Chondrocyte (in vitro differentiated cells): ENCODE results near the gene SAFB. TPM values are rescaled to one million over a fixed set of nuclear protein-coding genes. Genes with fewer than 3 reads are reported as not detected.

ENCODE experiments used
- DNase-seq: peaks from one replicate; pipeline ENCODE4 v3.0.0; 2021; ENCODE audit warnings: mixed read lengths, low spot score
- H3K27ac Mint-ChIP-seq: one replicate; pipeline ENCODE4 v1.8.0; 2021; ENCODE audit warnings: mild to moderate bottlenecking, moderate library complexity, mixed read lengths; ENCODE audit not compliant: unreplicated experiment
- H3K27me3 Mint-ChIP-seq: 2 replicates; pipeline ENCODE4 v1.8.0; 2021; ENCODE audit warnings: low read depth, mixed read lengths
- H3K36me3 Mint-ChIP-seq: 2 replicates; pipeline ENCODE4 v1.8.0; 2021; ENCODE audit warnings: low read depth, mixed read lengths
- H3K4me1 Mint-ChIP-seq: 2 replicates; pipeline ENCODE4 v1.8.0; 2021; ENCODE audit warnings: low read depth, mild to moderate bottlenecking, mixed read lengths
- H3K4me3 Mint-ChIP-seq: one replicate; pipeline ENCODE4 v1.8.0; 2021; ENCODE audit warnings: mild to moderate bottlenecking, moderate library complexity, mixed read lengths; ENCODE audit not compliant: unreplicated experiment
- H3K9me3 Mint-ChIP-seq: 2 replicates; pipeline ENCODE4 v1.8.0; 2021; ENCODE audit warnings: low read depth, mixed read lengths
- total RNA-seq: library from RNA; stranded (reverse); gene quantifications from 3 replicates; pipeline ENCODE4 v1.2.1, GENCODE V29; 2021
- TF ChIP-seq, protein P1 (sequence below): fragments of 200-600 bp; sonication (generic); IDR thresholded peaks from 2 replicates; pipeline ENCODE4 v1.5.0; 2021; ENCODE audit warnings: antibody characterized with exemption, mild to moderate bottlenecking, moderate library complexity

Gene SAFB
- total RNA-seq, 1 donor from 2014 or later = 58.3 TPM

- H3K9me3 Mint-ChIP-seq = no peaks in the 10 kb centered on the region
- H3K27ac Mint-ChIP-seq = no peak overlapping the region
- TF ChIP-seq, protein P1, sequence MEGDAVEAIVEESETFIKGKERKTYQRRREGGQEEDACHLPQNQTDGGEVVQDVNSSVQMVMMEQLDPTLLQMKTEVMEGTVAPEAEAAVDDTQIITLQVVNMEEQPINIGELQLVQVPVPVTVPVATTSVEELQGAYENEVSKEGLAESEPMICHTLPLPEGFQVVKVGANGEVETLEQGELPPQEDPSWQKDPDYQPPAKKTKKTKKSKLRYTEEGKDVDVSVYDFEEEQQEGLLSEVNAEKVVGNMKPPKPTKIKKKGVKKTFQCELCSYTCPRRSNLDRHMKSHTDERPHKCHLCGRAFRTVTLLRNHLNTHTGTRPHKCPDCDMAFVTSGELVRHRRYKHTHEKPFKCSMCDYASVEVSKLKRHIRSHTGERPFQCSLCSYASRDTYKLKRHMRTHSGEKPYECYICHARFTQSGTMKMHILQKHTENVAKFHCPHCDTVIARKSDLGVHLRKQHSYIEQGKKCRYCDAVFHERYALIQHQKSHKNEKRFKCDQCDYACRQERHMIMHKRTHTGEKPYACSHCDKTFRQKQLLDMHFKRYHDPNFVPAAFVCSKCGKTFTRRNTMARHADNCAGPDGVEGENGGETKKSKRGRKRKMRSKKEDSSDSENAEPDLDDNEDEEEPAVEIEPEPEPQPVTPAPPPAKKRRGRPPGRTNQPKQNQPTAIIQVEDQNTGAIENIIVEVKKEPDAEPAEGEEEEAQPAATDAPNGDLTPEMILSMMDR = no peak
- no peaks in the 10 kb centered on the region for H3K27me3 Mint-ChIP-seq
- H3K36me3 Mint-ChIP-seq = peaks cover 34% of the 10 kb centered on the region
- no peak overlapping the region for H3K4me3 Mint-ChIP-seq
- DNase-seq = peak; percentile 50
- H3K4me1 Mint-ChIP-seq = peaks cover 9% of the 10 kb centered on the region
Observed at GRCh38 chr19:5588441-5588840, 34.4 kb upstream of the SAFB start.

GRCh38 chr19:5588906-5589676, 33.8 kb upstream of the SAFB start:
- no peak overlapping the region for H3K4me3 Mint-ChIP-seq
- peak; percentile 62 for DNase-seq
- H3K36me3 Mint-ChIP-seq = peaks cover 38% of the 10 kb centered on the region
- TF ChIP-seq, protein P1 = no peak
- H3K4me1 Mint-ChIP-seq = peaks cover 9% of the 10 kb centered on the region
- H3K9me3 Mint-ChIP-seq = no peaks in the 10 kb centered on the region
- H3K27me3 Mint-ChIP-seq = no peaks in the 10 kb centered on the region
- H3K27ac Mint-ChIP-seq = no peak overlapping the region

- TF ChIP-seq, protein P1 = no peak
- Mint-ChIP-seq H3K27ac (no peak overlapping the region), H3K36me3 (peaks cover 41% of the 10 kb centered on the region), H3K4me1 (peaks cover 9% of the 10 kb centered on the region), H3K4me3 (no peak overlapping the region), H3K9me3 (no peaks in the 10 kb centered on the region), H3K27me3 (no peaks in the 10 kb centered on the region)
- peak; percentile 87 for DNase-seq
Observed at GRCh38 chr19:5590151-5590864, 32.6 kb upstream of the SAFB start.

DNA sequence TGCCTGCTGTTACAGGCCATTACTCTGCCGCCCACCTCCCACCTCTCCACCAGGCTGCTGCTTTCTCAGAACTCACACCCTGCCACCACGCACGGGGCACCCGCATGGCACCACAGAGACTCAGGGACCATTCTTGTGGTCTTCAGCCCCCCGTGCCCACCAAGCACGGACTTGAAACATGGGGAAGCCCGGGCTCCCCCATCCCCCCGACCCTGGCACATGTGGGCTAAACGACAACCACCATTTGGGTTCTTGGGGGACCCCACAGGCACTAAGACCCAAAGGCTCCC, 32.1 kb upstream of the SAFB start:
- Mint-ChIP-seq H3K27me3 (no peaks in the 10 kb centered on the region), H3K4me1 (peaks cover 5% of the 10 kb centered on the region), H3K36me3 (peaks cover 45% of the 10 kb centered on the region), H3K9me3 (no peaks in the 10 kb centered on the region), H3K27ac (no peak overlapping the region), H3K4me3 (no peak overlapping the region)
- DNase-seq = no peak
- TF ChIP-seq, protein P1 = no peak

DNA sequence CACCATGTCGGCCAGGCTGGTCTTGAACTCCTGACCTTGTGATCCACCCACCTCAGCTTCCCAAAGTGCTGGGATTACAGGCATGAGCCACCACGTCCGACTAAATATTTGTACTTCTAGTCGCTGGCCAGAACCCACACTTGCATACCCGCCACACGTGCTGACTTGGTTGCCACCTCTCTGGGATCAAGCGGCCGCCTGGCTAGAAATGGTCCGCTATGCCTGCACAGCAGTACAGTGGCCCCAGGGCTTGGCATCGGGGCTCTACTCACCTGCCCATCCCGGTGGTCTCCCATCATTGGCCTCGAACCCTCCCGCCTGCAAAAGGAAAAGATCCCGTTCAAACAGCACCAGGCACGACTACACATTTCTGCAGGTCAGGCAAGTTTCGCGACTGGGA, 31.4 kb upstream of the SAFB start:
- TF ChIP-seq, protein P1 = no peak
- peaks cover 46% of the 10 kb centered on the region for H3K36me3 Mint-ChIP-seq

More for the DNA sequence above, 31.4 kb upstream of the SAFB start:
- Mint-ChIP-seq H3K27me3 (no peaks in the 10 kb centered on the region), H3K27ac (no peak overlapping the region), H3K9me3 (no peaks in the 10 kb centered on the region), H3K4me3 (no peak overlapping the region), H3K4me1 (peaks cover 3% of the 10 kb centered on the region)
- peak; percentile 89 for DNase-seq
